ENCODE measurements around the gene UBE2N.

- TF ChIP-seq CTCF (IDR thresholded peaks at IDR 0.05) = no peak
- no peak for TF ChIP-seq POLR2A (IDR thresholded peaks at IDR 0.05)
Measured at GRCh38 chr12:93373961-93374656, 67.6 kb downstream of the UBE2N start.

Data from thyroid gland (tissue), 4 donors.